ENCODE measurements around the gene MDM1.
A peak's percentile ranks its signal among the peaks of the same experiment; 100 is the strongest.

MDM1 gene

GRCh38 chr12:68332728-68333630 lies 817 bp upstream of the MDM1 start:
- Histone ChIP-seq H3K36me3 (ENCODE audit: control insufficient read depth, insufficient read depth, low read length) (no peaks in the 10 kb centered on the region), H3K4me1 (ENCODE audit: control insufficient read depth, insufficient read depth, low read length) (peaks cover 9% of the 10 kb centered on the region), H3K27me3 (ENCODE audit: control insufficient read depth, insufficient read depth, low read length) (no peaks in the 10 kb centered on the region), H3K9me3 (ENCODE audit: control insufficient read depth, low read length) (no peaks in the 10 kb centered on the region), H3K9ac (ENCODE audit: low read length) (peak overlapping the region; percentile 67), H3K4me3 (ENCODE audit: low read length) (peak overlapping the region; percentile 37)

GRCh38 chr12:68331500-68331868 lies 678 bp downstream of the MDM1 start:
- Histone ChIP-seq H3K36me3 (ENCODE audit: control insufficient read depth, insufficient read depth, low read length) (no peaks in the 10 kb centered on the region), H3K27me3 (ENCODE audit: control insufficient read depth, insufficient read depth, low read length) (no peaks in the 10 kb centered on the region), H3K4me1 (ENCODE audit: control insufficient read depth, insufficient read depth, low read length) (peaks cover 9% of the 10 kb centered on the region), H3K4me3 (ENCODE audit: low read length) (peak overlapping the region; percentile 37), H3K9ac (ENCODE audit: low read length) (peak overlapping the region; percentile 67), H3K9me3 (ENCODE audit: control insufficient read depth, low read length) (no peaks in the 10 kb centered on the region)

GRCh38 chr12:68327896-68328295 lies 4.3 kb downstream of the MDM1 start:
- H3K4me1 ChIP-seq (ENCODE audit: control insufficient read depth, insufficient read depth, low read length) = peaks cover 9% of the 10 kb centered on the region
- H3K27me3 ChIP-seq (ENCODE audit: control insufficient read depth, insufficient read depth, low read length) = no peaks in the 10 kb centered on the region
- H3K9ac ChIP-seq (ENCODE audit: low read length) = no peak overlapping the region
- no peak overlapping the region for H3K4me3 ChIP-seq (ENCODE audit: low read length)
- H3K9me3 ChIP-seq (ENCODE audit: control insufficient read depth, low read length) = no peaks in the 10 kb centered on the region
- no peaks in the 10 kb centered on the region for H3K36me3 ChIP-seq (ENCODE audit: control insufficient read depth, insufficient read depth, low read length)

- Histone ChIP-seq H3K9ac (ENCODE audit: low read length) (no peak overlapping the region), H3K4me3 (ENCODE audit: low read length) (no peak overlapping the region), H3K27me3 (ENCODE audit: control insufficient read depth, insufficient read depth, low read length) (no peaks in the 10 kb centered on the region), H3K9me3 (ENCODE audit: control insufficient read depth, low read length) (no peaks in the 10 kb centered on the region), H3K4me1 (ENCODE audit: control insufficient read depth, insufficient read depth, low read length) (peaks cover 9% of the 10 kb centered on the region), H3K36me3 (ENCODE audit: control insufficient read depth, insufficient read depth, low read length) (no peaks in the 10 kb centered on the region)
These were observed 5.4 kb downstream of the MDM1 start for GRCh38 chr12:68326716-68327115.

- Histone ChIP-seq H3K4me3 (ENCODE audit: low read length) (no peak overlapping the region), H3K4me1 (ENCODE audit: control insufficient read depth, insufficient read depth, low read length) (peaks cover 2% of the 10 kb centered on the region), H3K9ac (ENCODE audit: low read length) (no peak overlapping the region), H3K36me3 (ENCODE audit: control insufficient read depth, insufficient read depth, low read length) (no peaks in the 10 kb centered on the region), H3K27me3 (ENCODE audit: control insufficient read depth, insufficient read depth, low read length) (no peaks in the 10 kb centered on the region), H3K9me3 (ENCODE audit: control insufficient read depth, low read length) (no peaks in the 10 kb centered on the region)
These were observed 6.2 kb downstream of the MDM1 start for GRCh38 chr12:68325966-68326365.

- Histone ChIP-seq H3K4me3 (ENCODE audit: low read length) (no peak overlapping the region), H3K27me3 (ENCODE audit: control insufficient read depth, insufficient read depth, low read length) (no peaks in the 10 kb centered on the region), H3K9ac (ENCODE audit: low read length) (no peak overlapping the region), H3K36me3 (ENCODE audit: control insufficient read depth, insufficient read depth, low read length) (no peaks in the 10 kb centered on the region), H3K4me1 (ENCODE audit: control insufficient read depth, insufficient read depth, low read length) (no peaks in the 10 kb centered on the region), H3K9me3 (ENCODE audit: control insufficient read depth, low read length) (no peaks in the 10 kb centered on the region)
These were observed 7.6 kb downstream of the MDM1 start for GRCh38 chr12:68324531-68324930.

- no peak overlapping the region for H3K9ac ChIP-seq (ENCODE audit: low read length)
- no peaks in the 10 kb centered on the region for H3K36me3 ChIP-seq (ENCODE audit: control insufficient read depth, insufficient read depth, low read length)
- H3K27me3 ChIP-seq (ENCODE audit: control insufficient read depth, insufficient read depth, low read length) = no peaks in the 10 kb centered on the region
- H3K4me1 ChIP-seq (ENCODE audit: control insufficient read depth, insufficient read depth, low read length) = no peaks in the 10 kb centered on the region
- no peaks in the 10 kb centered on the region for H3K9me3 ChIP-seq (ENCODE audit: control insufficient read depth, low read length)
- H3K4me3 ChIP-seq (ENCODE audit: low read length) = no peak overlapping the region
These were observed 11.0 kb downstream of the MDM1 start for GRCh38 chr12:68321140-68321539.

- no peaks in the 10 kb centered on the region for H3K36me3 ChIP-seq (ENCODE audit: control insufficient read depth, insufficient read depth, low read length)
- no peak overlapping the region for H3K4me3 ChIP-seq (ENCODE audit: low read length)
- H3K4me1 ChIP-seq (ENCODE audit: control insufficient read depth, insufficient read depth, low read length) = no peaks in the 10 kb centered on the region
- H3K27me3 ChIP-seq (ENCODE audit: control insufficient read depth, insufficient read depth, low read length) = no peaks in the 10 kb centered on the region
- no peak overlapping the region for H3K9ac ChIP-seq (ENCODE audit: low read length)
- no peaks in the 10 kb centered on the region for H3K9me3 ChIP-seq (ENCODE audit: control insufficient read depth, low read length)
These were observed 12.1 kb downstream of the MDM1 start for GRCh38 chr12:68319988-68320623.

GRCh38 chr12:68317047-68317667 lies 15.0 kb downstream of the MDM1 start:
- Histone ChIP-seq H3K4me1 (ENCODE audit: control insufficient read depth, insufficient read depth, low read length) (no peaks in the 10 kb centered on the region), H3K4me3 (ENCODE audit: low read length) (no peak overlapping the region), H3K9ac (ENCODE audit: low read length) (no peak overlapping the region), H3K27me3 (ENCODE audit: control insufficient read depth, insufficient read depth, low read length) (no peaks in the 10 kb centered on the region), H3K36me3 (ENCODE audit: control insufficient read depth, insufficient read depth, low read length) (no peaks in the 10 kb centered on the region), H3K9me3 (ENCODE audit: control insufficient read depth, low read length) (no peaks in the 10 kb centered on the region)

- H3K36me3 ChIP-seq (ENCODE audit: control insufficient read depth, insufficient read depth, low read length) = no peaks in the 10 kb centered on the region
These were observed 21.8 kb downstream of the MDM1 start for GRCh38 chr12:68310370-68310769.

GRCh38 chr12:68306564-68306963 lies 25.6 kb downstream of the MDM1 start:
- Histone ChIP-seq H3K9me3 (ENCODE audit: control insufficient read depth, low read length) (no peaks in the 10 kb centered on the region), H3K4me1 (ENCODE audit: control insufficient read depth, insufficient read depth, low read length) (no peaks in the 10 kb centered on the region), H3K4me3 (ENCODE audit: low read length) (no peak overlapping the region), H3K9ac (ENCODE audit: low read length) (no peak overlapping the region), H3K27me3 (ENCODE audit: control insufficient read depth, insufficient read depth, low read length) (no peaks in the 10 kb centered on the region), H3K36me3 (ENCODE audit: control insufficient read depth, insufficient read depth, low read length) (no peaks in the 10 kb centered on the region)

More at GRCh38 chr12:68310370-68310769, 21.8 kb downstream of the MDM1 start:
- Histone ChIP-seq H3K4me1 (ENCODE audit: control insufficient read depth, insufficient read depth, low read length) (no peaks in the 10 kb centered on the region), H3K27me3 (ENCODE audit: control insufficient read depth, insufficient read depth, low read length) (no peaks in the 10 kb centered on the region), H3K9ac (ENCODE audit: low read length) (no peak overlapping the region), H3K4me3 (ENCODE audit: low read length) (no peak overlapping the region), H3K9me3 (ENCODE audit: control insufficient read depth, low read length) (no peaks in the 10 kb centered on the region)

GRCh38 chr12:68305278-68305677 lies 26.9 kb downstream of the MDM1 start:
- Histone ChIP-seq H3K27me3 (ENCODE audit: control insufficient read depth, insufficient read depth, low read length) (no peaks in the 10 kb centered on the region), H3K9ac (ENCODE audit: low read length) (no peak overlapping the region), H3K4me1 (ENCODE audit: control insufficient read depth, insufficient read depth, low read length) (no peaks in the 10 kb centered on the region), H3K4me3 (ENCODE audit: low read length) (no peak overlapping the region), H3K36me3 (ENCODE audit: control insufficient read depth, insufficient read depth, low read length) (no peaks in the 10 kb centered on the region), H3K9me3 (ENCODE audit: control insufficient read depth, low read length) (no peaks in the 10 kb centered on the region)
